OCI-LY7 (cell line): ENCODE results near the gene VPS13D.

ENCODE experiments used
- CTCF ChIP-seq: fragments of 200-600 bp; sonication (generic); conservative IDR thresholded peaks from 2 replicates; pipeline ENCODE4 v1.5.1; 2014; ENCODE audit warnings: mild to moderate bottlenecking, antibody characterized with exemption, low read length, moderate library complexity, mixed read lengths
- EZH2phosphoT487 ChIP-seq: fragments of 200-600 bp; sonication (generic); IDR thresholded peaks from 2 replicates; pipeline ENCODE4 v1.6.1; 2018; ENCODE audit warnings: low read depth, borderline replicate concordance, mild to moderate bottlenecking, mixed run types, antibody characterized with exemption, low read length, moderate library complexity, mixed read lengths

- TF ChIP-seq CTCF (no peak), EZH2phosphoT487 (no peak)
These were observed 276.8 kb downstream of the VPS13D start for GRCh38 chr1:12506281-12507280.
